Tibial nerve (tissue), 4 donors: ENCODE results near the gene VPS18. TPM values are rescaled to one million over a fixed set of nuclear protein-coding genes. Genes with fewer than 3 reads are reported as not detected.

Experiments used
- DNase-seq, 2 donors: peaks; one replicate each; pipeline ENCODE4 v3.0.0-alpha.2; 2019; ENCODE audit warnings: low spot score in 2 of 2
- H3K27ac ChIP-seq, 4 donors: fragments of 200-600 bp; sonication (generic) in 3 of 4; one replicate each; pipeline ENCODE4 v1.5.1; 2017 to 2019; ENCODE audit warnings: mild to moderate bottlenecking in 1 of 4
- H3K27me3 ChIP-seq, 2 donors: fragments of 200-600 bp; sonication (generic) in 1 of 2; one replicate each; pipeline versions ENCODE4 v1.5.1 to v1.6.0; 2017 to 2019
- H3K36me3 ChIP-seq, 3 donors: fragments of 200-600 bp; sonication (generic); one replicate each; pipeline ENCODE4 v1.5.1; 2018 to 2019
- H3K4me1 ChIP-seq, 4 donors: fragments of 200-600 bp; sonication (generic) in 3 of 4; one replicate each; pipeline ENCODE4 v1.5.1; 2017 to 2019
- H3K4me3 ChIP-seq, 4 donors: fragments of 200-600 bp; sonication (generic) in 3 of 4; one replicate each; pipeline ENCODE4 v1.5.1; 2017 to 2019; ENCODE audit warnings: mild to moderate bottlenecking in 1 of 4, moderate library complexity in 1 of 4
- H3K9me3 ChIP-seq, 4 donors: fragments of 200-600 bp; sonication (generic) in 3 of 4; one replicate each; pipeline ENCODE4 v1.5.1; 2017 to 2019
- CTCF ChIP-seq, 5 experiments: fragments of 200-600 bp in 3 of 5; fragments of 450-650 bp in 2 of 5; sonication (generic) in 3 of 5; IDR thresholded peaks; one replicate each; pipeline ENCODE4 v1.5.1; 2016 to 2019; ENCODE audit warnings: antibody characterized with exemption in 5 of 5, mild to moderate bottlenecking in 3 of 5, moderate library complexity in 2 of 5
- EP300 ChIP-seq, 2 donors: sonication (generic); formaldehyde crosslinking; IDR thresholded peaks; one replicate each; pipeline ENCODE4 v1.6.1; 2017; ENCODE audit warnings: antibody characterized with exemption in 2 of 2, mild to moderate bottlenecking in 1 of 2
- POLR2A ChIP-seq, 2 donors: fragments of 450-650 bp; IDR thresholded peaks; one replicate each; pipeline ENCODE4 v1.6.1; 2017; ENCODE audit warnings: antibody characterized with exemption in 2 of 2, mild to moderate bottlenecking in 2 of 2, moderate library complexity in 2 of 2
- WGBS, 2 donors: methylation state at CpG; one replicate each; pipeline ENCODE4 v1.1.5; 2018; 5-methylcytosine and 5-hydroxymethylcytosine counted together
- total RNA-seq, 4 donors: library from RNA; depleted of rRNA; stranded (reverse); fragments of >200 nt; gene quantifications; one replicate each; pipeline ENCODE4 v1.1.0, GENCODE V29; 2016

Gene VPS18
- total RNA-seq, 4 donors from 2014 or later, result 22.2 to 29.2 (median 25.2) TPM

GRCh38 chr15:40911693-40912092, 17.4 kb downstream of the VPS18 start:
- DNase-seq, result no peak
- Histone ChIP-seq H3K4me3 (no peak overlapping the region), H3K9me3 (no peaks in the 10 kb centered on the region), H3K27ac (no peak overlapping the region), H3K27me3 (no peaks in the 10 kb centered on the region), H3K4me1 (peaks cover 0 to 22% (median 14%) of the 10 kb centered on the region in 4 donors), H3K36me3 (no peaks in the 10 kb centered on the region)
- WGBS, 2 donors, result 85 to 91% methylated on average over 2 of the region's 2 CpGs
- no peak for TF ChIP-seq CTCF (IDR thresholded peaks at IDR 0.05)
- TF ChIP-seq POLR2A (IDR thresholded peaks at IDR 0.05), result no peak
- TF ChIP-seq EP300 (IDR thresholded peaks at IDR 0.05), result no peak

GRCh38 chr15:40912478-40912877, 18.2 kb downstream of the VPS18 start:
- 76 to 78% methylated on average over 5 of the region's 6 CpGs for WGBS, 2 donors
- no peak for DNase-seq
- TF ChIP-seq CTCF (IDR thresholded peaks at IDR 0.05) (no peak), EP300 (IDR thresholded peaks at IDR 0.05) (no peak), POLR2A (IDR thresholded peaks at IDR 0.05) (no peak)
- Histone ChIP-seq H3K9me3 (no peaks in the 10 kb centered on the region), H3K36me3 (no peaks in the 10 kb centered on the region), H3K4me1 (peaks cover 0 to 14% (median 6%) of the 10 kb centered on the region in 4 donors), H3K27me3 (no peaks in the 10 kb centered on the region), H3K27ac (no peak overlapping the region), H3K4me3 (no peak overlapping the region)

GRCh38 chr15:40914013-40914412, 19.8 kb downstream of the VPS18 start:
- Histone ChIP-seq H3K9me3 (no peaks in the 10 kb centered on the region), H3K27me3 (no peaks in the 10 kb centered on the region), H3K27ac (no peak overlapping the region), H3K4me3 (no peak overlapping the region), H3K4me1 (peaks cover 0 to 20% (median 6%) of the 10 kb centered on the region in 4 donors), H3K36me3 (no peaks in the 10 kb centered on the region)
- 94 to 95% methylated on average over 12 of the region's 12 CpGs for WGBS, 2 donors
- TF ChIP-seq POLR2A (IDR thresholded peaks at IDR 0.05) (no peak), EP300 (IDR thresholded peaks at IDR 0.05) (no peak), CTCF (IDR thresholded peaks at IDR 0.05) (no peak)
- no peak for DNase-seq

- no peaks in the 10 kb centered on the region for H3K9me3 ChIP-seq
- WGBS, 2 donors, result 79 to 82% methylated on average over 8 of the region's 8 CpGs
- no peak for DNase-seq
- no peak overlapping the region for H3K27ac ChIP-seq
- no peak for TF ChIP-seq EP300 (IDR thresholded peaks at IDR 0.05)
- no peak for TF ChIP-seq CTCF (IDR thresholded peaks at IDR 0.05)
- no peaks in the 10 kb centered on the region for H3K36me3 ChIP-seq
- H3K27me3 ChIP-seq, result no peaks in the 10 kb centered on the region
- peaks cover 0 to 19% (median 4%) of the 10 kb centered on the region in 4 donors for H3K4me1 ChIP-seq
- no peak overlapping the region for H3K4me3 ChIP-seq
These were observed 20.2 kb downstream of the VPS18 start for GRCh38 chr15:40914486-40914885.

GRCh38 chr15:40915116-40915661, 20.9 kb downstream of the VPS18 start:
- no peak overlapping the region for H3K27ac ChIP-seq
- TF ChIP-seq EP300 (IDR thresholded peaks at IDR 0.05) (no peak), CTCF (IDR thresholded peaks at IDR 0.05) (no peak), POLR2A (IDR thresholded peaks at IDR 0.05) (no peak)
- no peaks in the 10 kb centered on the region for H3K27me3 ChIP-seq
- no peak for DNase-seq
- no peaks in the 10 kb centered on the region for H3K9me3 ChIP-seq
- no peak overlapping the region for H3K4me3 ChIP-seq
- H3K4me1 ChIP-seq, result peaks cover 0 to 12% (median 2%) of the 10 kb centered on the region in 4 donors
- 63 to 73% methylated on average over 9 to 12 of the region's 12 CpGs for WGBS, 2 donors
- H3K36me3 ChIP-seq, result no peaks in the 10 kb centered on the region
